DND-41 (cell line): Measurements from ENCODE around the gene TFF3.

ENCODE experiments used
- CTCF ChIP-seq: IDR thresholded peaks from 2 replicates; pipeline ENCODE4 v1.5.1; 2012; ENCODE audit warnings: borderline replicate concordance, low read length, moderate library complexity, mild to moderate bottlenecking; ENCODE audit not compliant: poor library complexity, severe bottlenecking; ENCODE audit errors: extremely low read depth
- EZH2 ChIP-seq: IDR thresholded peaks from 3 replicates; pipeline ENCODE4 v1.6.1; 2012; ENCODE audit warnings: borderline replicate concordance, low read depth, mild to moderate bottlenecking, moderate library complexity, low read length, inconsistent platforms; ENCODE audit not compliant: severe bottlenecking

GRCh38 chr21:42314616-42315295, 453 bp downstream of the TFF3 start:
- TF ChIP-seq CTCF, result no peak
- TF ChIP-seq EZH2, result no peak
